ENCODE measurements around the gene SND1.

The SND1 gene

DNA sequence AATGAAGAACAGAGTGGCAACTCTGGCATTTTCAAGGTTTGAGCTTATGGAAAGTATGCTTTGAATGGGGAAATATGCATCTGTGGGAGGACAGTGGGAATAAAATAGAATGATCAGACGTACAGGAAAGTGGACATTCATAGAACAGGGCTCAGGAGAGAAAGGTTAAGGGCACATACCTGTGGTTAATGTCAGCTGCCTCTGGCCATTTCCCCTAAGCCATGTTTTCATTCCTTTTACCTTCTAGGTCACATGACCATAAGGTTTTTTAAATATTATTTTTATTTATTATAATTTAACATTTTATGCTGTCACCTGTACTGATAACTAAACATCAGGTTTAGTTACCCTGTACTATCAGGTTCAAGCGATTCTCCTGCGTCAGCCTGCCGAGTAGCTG, 326.4 kb downstream of the SND1 start:
- Mint-ChIP-seq H3K36me3 (peaks cover 78% of the 10 kb centered on the region), H3K9me3 (peaks cover 16% of the 10 kb centered on the region), H3K4me3 (no peak overlapping the region), H3K27ac (no peak overlapping the region), H3K4me1 (peaks cover 8% of the 10 kb centered on the region), H3K27me3 (no peaks in the 10 kb centered on the region)
- no peak for ATAC-seq

GRCh38 chr7:127979113-127979727, 327.2 kb downstream of the SND1 start:
- Mint-ChIP-seq H3K27ac (peak overlapping the region; percentile 77), H3K4me3 (no peak overlapping the region), H3K36me3 (peaks cover 77% of the 10 kb centered on the region)

GRCh38 chr7:127979728-127980126, 327.7 kb downstream of the SND1 start:
- Mint-ChIP-seq H3K36me3 (peaks cover 77% of the 10 kb centered on the region), H3K4me3 (no peak overlapping the region), H3K4me1 (peaks cover 8% of the 10 kb centered on the region), H3K27me3 (no peaks in the 10 kb centered on the region), H3K9me3 (peaks cover 16% of the 10 kb centered on the region), H3K27ac (peak overlapping the region; percentile 77)
- ATAC-seq, result no peak

More at GRCh38 chr7:127979113-127979727, 327.2 kb downstream of the SND1 start:
- H3K4me1 Mint-ChIP-seq, result peaks cover 8% of the 10 kb centered on the region
- H3K9me3 Mint-ChIP-seq, result peaks cover 16% of the 10 kb centered on the region
- H3K27me3 Mint-ChIP-seq, result no peaks in the 10 kb centered on the region
- no peak for ATAC-seq

DNA sequence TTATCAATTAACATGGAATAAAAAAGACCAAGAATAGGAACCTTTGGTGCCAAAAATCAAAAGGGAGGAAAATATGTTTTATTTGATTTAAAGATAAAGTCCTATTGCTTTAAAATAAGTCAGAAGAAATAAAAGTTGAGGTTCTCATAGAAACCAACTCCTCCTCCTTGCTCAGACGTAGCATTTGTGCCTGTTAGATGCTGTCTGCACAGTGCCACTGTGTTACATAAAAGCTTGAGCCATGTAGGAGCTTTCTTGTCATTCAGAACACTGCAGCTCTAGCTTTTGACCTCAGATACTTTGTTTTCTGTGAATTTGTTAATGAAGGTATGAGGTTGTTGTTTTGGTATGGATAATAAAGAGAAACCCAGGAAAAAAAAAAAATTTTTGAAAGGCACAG, 328.9 kb downstream of the SND1 start:
- Mint-ChIP-seq H3K27me3 (no peaks in the 10 kb centered on the region), H3K9me3 (peaks cover 16% of the 10 kb centered on the region), H3K4me3 (no peak overlapping the region), H3K4me1 (peaks cover 8% of the 10 kb centered on the region), H3K36me3 (peaks cover 77% of the 10 kb centered on the region), H3K27ac (no peak overlapping the region)
- ATAC-seq, result no peak

GRCh38 chr7:127981965-127982364, 330.0 kb downstream of the SND1 start:
- peaks cover 8% of the 10 kb centered on the region for H3K4me1 Mint-ChIP-seq
- no peak overlapping the region for H3K4me3 Mint-ChIP-seq
- no peaks in the 10 kb centered on the region for H3K27me3 Mint-ChIP-seq
- H3K27ac Mint-ChIP-seq, result peak overlapping the region; percentile 34
- H3K36me3 Mint-ChIP-seq, result peaks cover 72% of the 10 kb centered on the region
- peaks cover 16% of the 10 kb centered on the region for H3K9me3 Mint-ChIP-seq
- ATAC-seq, result no peak

GRCh38 chr7:127983804-127984332, 331.9 kb downstream of the SND1 start:
- ATAC-seq, result no peak

DNA sequence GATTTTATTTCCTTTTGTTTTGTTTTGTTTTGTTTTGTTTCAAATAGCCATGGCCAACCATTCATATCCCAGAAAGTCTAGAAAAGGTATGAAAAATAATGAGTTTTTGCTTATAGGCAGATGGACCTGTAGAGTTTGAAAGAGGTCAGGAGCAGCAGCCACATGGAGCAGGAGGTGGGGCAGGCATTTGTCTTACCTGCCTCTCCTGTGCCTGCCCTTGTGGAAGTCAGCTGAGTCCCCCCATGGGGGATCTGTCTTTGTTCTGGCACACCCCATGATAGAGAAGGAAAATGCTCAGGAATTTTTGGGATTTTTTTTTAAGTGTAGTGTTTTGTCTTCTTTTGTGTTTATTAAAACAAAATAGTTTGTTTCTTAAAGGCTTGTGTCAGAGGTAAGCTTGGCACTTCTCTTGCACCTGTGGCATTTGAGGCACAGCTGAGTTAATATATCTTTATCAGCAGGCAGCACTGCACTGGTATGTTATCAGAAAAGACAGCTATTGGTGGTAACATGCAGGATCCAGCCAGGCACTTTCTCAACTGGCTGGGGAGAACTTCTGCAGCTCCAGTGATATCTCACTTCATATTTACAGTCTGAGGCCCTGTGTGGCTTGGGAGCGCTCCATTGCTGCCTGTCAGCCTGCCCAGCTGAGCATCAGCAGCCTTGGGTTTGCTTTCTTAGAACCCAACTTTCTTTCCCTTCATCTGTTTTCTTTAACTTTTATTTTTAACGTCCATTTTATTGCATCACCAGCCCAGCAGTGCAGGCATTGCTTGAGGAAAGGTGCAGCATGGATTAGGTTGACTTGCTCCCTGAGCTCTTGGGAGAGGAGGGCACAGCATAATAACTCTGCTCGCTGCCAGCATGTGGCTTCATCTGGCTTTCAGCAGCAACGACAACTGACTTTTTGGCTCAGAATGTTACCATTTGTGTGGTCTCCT, 334.9 kb downstream of the SND1 start:
- Mint-ChIP-seq H3K4me3 (no peak overlapping the region), H3K27me3 (no peaks in the 10 kb centered on the region), H3K27ac (no peak overlapping the region), H3K9me3 (no peaks in the 10 kb centered on the region), H3K36me3 (peaks cover 81% of the 10 kb centered on the region), H3K4me1 (no peaks in the 10 kb centered on the region)
- no peak for ATAC-seq

More at GRCh38 chr7:127983804-127984332, 331.9 kb downstream of the SND1 start:
- H3K36me3 Mint-ChIP-seq, result peaks cover 66% of the 10 kb centered on the region
- peaks cover 8% of the 10 kb centered on the region for H3K4me1 Mint-ChIP-seq
- H3K27ac Mint-ChIP-seq, result no peak overlapping the region
- no peak overlapping the region for H3K4me3 Mint-ChIP-seq
- no peaks in the 10 kb centered on the region for H3K27me3 Mint-ChIP-seq
- H3K9me3 Mint-ChIP-seq, result peaks cover 6% of the 10 kb centered on the region

DNA sequence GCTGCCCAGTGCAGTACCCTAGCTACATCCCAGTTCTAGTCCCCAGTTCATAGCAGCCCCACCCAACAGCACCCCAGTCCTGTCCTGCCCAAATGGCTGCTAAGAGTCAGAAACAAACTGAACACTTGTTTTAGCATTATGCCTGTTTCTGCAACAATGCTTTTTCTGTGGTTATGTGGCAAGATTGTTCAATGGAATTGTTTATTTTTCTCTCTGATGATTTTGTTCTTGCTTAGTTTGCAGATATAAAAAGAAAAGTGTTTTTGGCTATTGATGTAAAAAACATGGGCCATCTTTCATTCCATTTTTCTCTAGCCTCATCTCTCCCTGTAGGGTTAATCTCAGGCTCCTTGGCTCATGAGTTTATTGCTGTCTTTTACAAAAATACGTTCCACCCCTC, 336.8 kb downstream of the SND1 start:
- ATAC-seq, result no peak
- Mint-ChIP-seq H3K9me3 (no peaks in the 10 kb centered on the region), H3K4me1 (no peaks in the 10 kb centered on the region), H3K27ac (no peak overlapping the region), H3K36me3 (peaks cover 85% of the 10 kb centered on the region), H3K27me3 (no peaks in the 10 kb centered on the region), H3K4me3 (no peak overlapping the region)

GRCh38 chr7:127993317-127993716, 341.3 kb downstream of the SND1 start:
- H3K4me1 Mint-ChIP-seq, result peaks cover 1% of the 10 kb centered on the region
- H3K9me3 Mint-ChIP-seq, result no peaks in the 10 kb centered on the region
- no peak for ATAC-seq
- H3K27ac Mint-ChIP-seq, result no peak overlapping the region
- H3K4me3 Mint-ChIP-seq, result no peak overlapping the region
- no peaks in the 10 kb centered on the region for H3K27me3 Mint-ChIP-seq
- peaks cover 84% of the 10 kb centered on the region for H3K36me3 Mint-ChIP-seq

GRCh38 chr7:127993987-127994386, 342.0 kb downstream of the SND1 start:
- ATAC-seq, result no peak
- Mint-ChIP-seq H3K4me1 (peaks cover 8% of the 10 kb centered on the region), H3K27me3 (no peaks in the 10 kb centered on the region), H3K36me3 (peaks cover 86% of the 10 kb centered on the region), H3K9me3 (no peaks in the 10 kb centered on the region), H3K27ac (no peak overlapping the region), H3K4me3 (no peak overlapping the region)

DNA sequence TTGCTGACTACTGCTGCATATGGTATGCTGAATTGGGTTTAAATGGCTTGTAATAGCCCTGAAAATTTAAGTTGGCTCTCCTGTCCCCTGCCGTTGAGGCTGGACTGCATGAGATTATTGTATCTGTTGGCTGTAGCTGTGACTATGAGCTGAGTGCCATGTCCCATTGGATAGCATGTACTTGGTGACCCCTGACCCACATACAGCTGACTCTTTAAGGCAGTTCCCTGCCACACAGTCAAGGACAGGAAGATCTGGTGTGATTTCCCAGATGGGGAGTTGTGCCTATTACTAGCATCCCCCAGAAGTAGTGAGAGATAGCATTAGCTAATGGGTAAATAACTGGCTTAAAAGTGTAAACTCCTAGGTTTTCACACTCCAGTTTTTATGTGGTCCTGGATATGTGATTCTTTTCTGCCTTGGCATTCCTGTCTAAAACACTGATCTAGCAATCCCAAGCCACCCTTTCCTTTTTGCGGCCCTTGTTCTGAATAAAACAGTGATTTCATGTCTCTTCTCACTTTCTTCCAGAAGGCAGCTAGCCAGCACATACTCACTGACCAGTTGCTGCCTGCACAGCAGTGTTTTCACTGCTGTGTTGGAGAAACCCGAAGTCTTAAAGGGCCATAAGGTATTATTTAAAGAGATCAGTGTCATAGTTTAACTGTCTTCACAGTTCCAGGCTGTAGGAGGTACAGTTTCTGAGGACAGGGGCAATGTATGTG, 343.3 kb downstream of the SND1 start:
- no peaks in the 10 kb centered on the region for H3K27me3 Mint-ChIP-seq
- no peak overlapping the region for H3K4me3 Mint-ChIP-seq
- no peaks in the 10 kb centered on the region for H3K9me3 Mint-ChIP-seq
- H3K36me3 Mint-ChIP-seq, result peaks cover 78% of the 10 kb centered on the region
- peaks cover 16% of the 10 kb centered on the region for H3K4me1 Mint-ChIP-seq
- H3K27ac Mint-ChIP-seq, result no peak overlapping the region
- ATAC-seq, result no peak

DNA sequence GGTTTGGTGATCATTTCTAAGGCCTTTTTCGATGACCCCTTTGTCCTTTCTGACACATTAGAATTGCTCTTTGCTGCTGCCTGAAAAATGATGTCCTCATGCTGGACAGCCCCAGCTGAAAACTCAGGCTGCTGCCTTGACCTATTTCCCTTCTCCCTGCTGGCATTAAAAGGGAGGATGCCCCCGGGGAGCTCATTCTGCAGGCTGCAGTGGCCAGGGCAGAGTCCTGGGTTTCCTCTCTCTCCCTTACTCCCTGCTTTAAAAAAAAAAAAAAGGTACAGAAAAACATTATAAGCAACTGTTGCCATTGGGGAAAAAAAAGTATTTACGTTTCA, 343.9 kb downstream of the SND1 start:
- Mint-ChIP-seq H3K9me3 (no peaks in the 10 kb centered on the region), H3K27ac (no peak overlapping the region), H3K4me1 (peaks cover 22% of the 10 kb centered on the region), H3K4me3 (no peak overlapping the region), H3K36me3 (peaks cover 78% of the 10 kb centered on the region), H3K27me3 (no peaks in the 10 kb centered on the region)
- no peak for ATAC-seq

DNA sequence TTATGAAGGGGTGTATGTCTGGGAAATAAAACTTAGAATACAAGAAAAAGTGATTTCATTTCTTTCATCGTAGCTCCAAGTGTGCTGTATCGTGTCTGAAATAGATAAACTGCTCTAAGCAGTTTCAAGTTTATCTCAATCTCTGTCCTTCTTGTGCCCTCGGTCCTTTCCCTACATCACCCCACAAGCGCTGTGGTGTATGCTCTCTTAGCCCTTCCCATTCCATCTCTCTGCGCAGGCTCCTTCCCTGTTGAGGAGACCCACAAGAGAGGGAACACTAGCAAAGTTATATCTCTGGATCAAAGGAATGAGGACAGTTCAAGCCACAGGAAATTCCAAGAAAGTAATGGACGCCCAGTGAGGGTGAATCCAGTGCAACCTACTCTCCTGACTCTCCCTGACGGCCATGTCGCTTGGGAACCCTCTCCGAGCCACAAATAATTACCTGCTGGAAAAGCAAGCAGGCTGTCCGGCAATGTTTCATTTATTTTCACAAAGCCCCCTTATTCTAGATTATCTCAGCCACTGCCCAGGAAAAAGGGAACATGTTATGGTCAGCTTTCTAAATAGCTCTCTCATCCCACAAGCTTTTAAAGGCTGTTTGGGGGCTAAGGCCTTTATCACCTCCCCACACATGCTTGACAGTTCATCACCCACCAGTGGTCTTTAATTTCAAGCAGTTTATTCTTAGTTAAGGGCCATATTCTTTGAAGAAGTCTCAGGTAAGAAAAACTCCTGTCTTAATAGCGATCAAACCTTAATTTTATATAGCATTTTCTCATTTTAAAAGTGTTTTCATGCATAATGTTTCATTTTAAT, 344.5 kb downstream of the SND1 start:
- Mint-ChIP-seq H3K9me3 (no peaks in the 10 kb centered on the region), H3K36me3 (peaks cover 77% of the 10 kb centered on the region), H3K4me1 (peaks cover 25% of the 10 kb centered on the region), H3K4me3 (no peak overlapping the region), H3K27me3 (no peaks in the 10 kb centered on the region), H3K27ac (peak overlapping the region; percentile 1)
- ATAC-seq, result no peak

DNA sequence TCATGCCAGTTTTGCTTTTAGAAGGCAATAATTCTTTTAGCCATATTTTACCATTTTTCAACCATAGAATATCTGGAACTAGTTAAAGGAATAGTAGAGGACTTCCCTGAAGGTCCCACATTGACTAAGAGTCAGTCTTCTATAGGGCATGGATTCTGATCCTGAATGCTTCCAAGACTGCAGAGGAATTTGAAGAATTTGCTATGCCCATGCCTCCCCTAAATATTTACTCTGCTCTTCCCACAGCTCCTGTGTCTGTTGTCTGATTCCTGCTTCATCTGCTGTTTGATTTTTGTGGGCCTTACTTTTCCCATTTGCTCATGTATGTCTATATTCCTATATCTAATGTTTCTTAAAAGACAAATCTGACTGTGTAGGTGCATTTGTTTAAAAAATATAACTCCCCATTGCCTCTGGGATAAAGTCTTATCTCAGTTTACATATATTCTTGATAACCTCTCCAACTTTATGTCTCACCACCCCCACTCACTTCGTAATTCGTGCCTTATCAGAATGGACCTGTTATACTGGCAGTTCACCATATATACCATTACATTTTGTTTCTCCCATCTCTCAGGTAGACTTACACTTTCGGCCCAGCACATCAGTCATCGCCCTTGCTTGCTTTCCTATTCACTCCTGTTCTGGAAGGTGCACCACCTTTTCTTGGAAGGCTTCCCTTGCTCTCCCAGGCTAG, 345.4 kb downstream of the SND1 start:
- Mint-ChIP-seq H3K36me3 (peaks cover 68% of the 10 kb centered on the region), H3K9me3 (no peaks in the 10 kb centered on the region), H3K4me3 (no peak overlapping the region), H3K4me1 (peaks cover 31% of the 10 kb centered on the region), H3K27me3 (no peaks in the 10 kb centered on the region), H3K27ac (peak overlapping the region; percentile 1)
- no peak for ATAC-seq
